Measurements from ENCODE around the gene EVC2. TPM values are rescaled to one million over a fixed set of nuclear protein-coding genes. Genes with fewer than 3 reads are reported as not detected.

Gene EVC2
- total RNA-seq, 1 donor from 2014 or later, result 16.9 TPM

GRCh38 chr4:5707366-5707765 lies 993 bp downstream of the EVC2 start:
- TF ChIP-seq CTCF (IDR thresholded peaks at IDR 0.05; ENCODE audit: unreplicated experiment), result no peak
- peaks cover 29% of the 10 kb centered on the region for H3K4me1 Mint-ChIP-seq
- H3K9me3 Mint-ChIP-seq, result peaks cover 19% of the 10 kb centered on the region
- H3K27ac Mint-ChIP-seq, result peak overlapping the region; percentile 61
- H3K36me3 Mint-ChIP-seq, result peaks cover 30% of the 10 kb centered on the region
- no peak for DNase-seq (ENCODE audit: low spot score in 2 of 2, unreplicated experiment in 2 of 2)
- H3K27me3 Mint-ChIP-seq (ENCODE audit: low read depth), result no peaks in the 10 kb centered on the region
- peak overlapping the region; percentile 73 for H3K4me3 Mint-ChIP-seq

DNA sequence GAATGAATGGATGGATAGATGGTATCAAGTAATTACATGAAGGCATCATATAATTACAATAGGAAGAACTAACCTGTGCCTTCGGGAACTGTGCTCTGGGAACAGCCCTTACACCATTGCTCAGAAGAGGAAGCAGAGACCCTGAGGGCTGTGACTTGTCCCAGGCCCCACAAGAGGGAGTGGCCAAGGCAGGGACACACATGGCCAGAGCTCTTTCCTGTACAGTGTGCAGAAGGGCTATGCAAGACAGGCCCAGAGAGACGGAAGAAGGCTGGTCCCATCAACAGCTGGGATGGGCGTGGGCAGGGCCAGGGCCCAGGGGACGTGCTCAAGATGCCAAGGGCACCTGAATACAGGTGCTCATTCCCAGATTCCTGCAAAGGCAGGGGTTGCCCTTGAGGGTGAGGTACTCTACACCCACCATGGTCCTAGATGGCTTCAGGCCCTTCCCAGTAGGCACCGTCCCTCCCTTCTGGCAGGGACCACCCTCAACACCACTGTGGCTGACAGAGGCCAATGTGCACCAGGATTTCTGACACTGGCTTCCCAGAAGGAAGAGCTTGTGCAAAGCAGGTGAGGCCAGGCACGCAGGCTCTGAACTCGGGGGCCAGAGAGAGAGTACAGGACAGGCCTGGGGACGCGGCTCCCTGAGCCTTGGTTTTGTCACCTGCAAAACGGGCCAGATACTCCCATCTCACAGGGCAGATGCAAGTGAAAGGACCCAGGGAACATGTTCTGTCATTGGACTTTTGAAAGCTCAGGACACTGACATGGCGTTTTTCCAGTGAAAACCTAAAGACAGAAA lies 1.7 kb downstream of the EVC2 start:
- H3K27me3 Mint-ChIP-seq (ENCODE audit: low read depth), result no peaks in the 10 kb centered on the region
- peaks cover 35% of the 10 kb centered on the region for H3K36me3 Mint-ChIP-seq
- peaks cover 23% of the 10 kb centered on the region for H3K4me1 Mint-ChIP-seq

GRCh38 chr4:5705647-5706320 lies 2.6 kb downstream of the EVC2 start:
- DNase-seq (ENCODE audit: low spot score in 2 of 2, unreplicated experiment in 2 of 2), result no peak
- Mint-ChIP-seq H3K4me3 (no peak overlapping the region), H3K9me3 (peaks cover 19% of the 10 kb centered on the region), H3K36me3 (peaks cover 37% of the 10 kb centered on the region), H3K27me3 (ENCODE audit: low read depth) (no peaks in the 10 kb centered on the region), H3K4me1 (peaks cover 22% of the 10 kb centered on the region), H3K27ac (no peak overlapping the region)
- TF ChIP-seq CTCF (IDR thresholded peaks at IDR 0.05; ENCODE audit: unreplicated experiment), result no peak

More for the DNA sequence above, 1.7 kb downstream of the EVC2 start:
- peak overlapping the region; percentile 73 for H3K4me3 Mint-ChIP-seq
- DNase-seq (ENCODE audit: low spot score in 2 of 2, unreplicated experiment in 2 of 2), result no peak
- no peak for TF ChIP-seq CTCF (IDR thresholded peaks at IDR 0.05; ENCODE audit: unreplicated experiment)
- H3K27ac Mint-ChIP-seq, result no peak overlapping the region
- H3K9me3 Mint-ChIP-seq, result peaks cover 19% of the 10 kb centered on the region

GRCh38 chr4:5704276-5704675 lies 4.1 kb downstream of the EVC2 start:
- DNase-seq (ENCODE audit: low spot score in 2 of 2, unreplicated experiment in 2 of 2), result no peak
- Mint-ChIP-seq H3K4me3 (no peak overlapping the region), H3K27ac (no peak overlapping the region), H3K36me3 (peaks cover 40% of the 10 kb centered on the region), H3K4me1 (peaks cover 18% of the 10 kb centered on the region), H3K9me3 (peaks cover 19% of the 10 kb centered on the region), H3K27me3 (ENCODE audit: low read depth) (no peaks in the 10 kb centered on the region)
- no peak for TF ChIP-seq CTCF (IDR thresholded peaks at IDR 0.05; ENCODE audit: unreplicated experiment)

DNA sequence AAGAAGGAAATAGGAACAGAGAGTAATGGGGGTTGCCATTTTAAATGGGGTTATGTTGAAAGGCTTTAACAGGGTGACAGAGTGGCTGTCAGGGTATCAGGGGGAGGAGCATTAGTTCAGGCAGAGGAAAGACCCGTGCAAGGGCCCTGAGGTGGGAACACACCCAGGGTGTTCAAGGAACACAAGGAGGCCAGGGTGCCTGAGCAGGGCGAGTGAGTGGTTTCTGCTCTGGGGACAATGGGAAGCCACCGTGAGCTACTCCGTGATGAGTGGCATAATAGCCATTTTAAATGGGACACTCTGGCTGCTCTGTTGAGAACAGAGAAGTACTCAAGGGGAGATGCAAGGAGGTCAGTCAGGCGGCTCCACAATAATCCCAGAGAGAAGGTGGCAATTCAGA lies 4.5 kb downstream of the EVC2 start:
- Mint-ChIP-seq H3K27me3 (ENCODE audit: low read depth) (no peaks in the 10 kb centered on the region), H3K27ac (no peak overlapping the region), H3K4me1 (peaks cover 16% of the 10 kb centered on the region), H3K36me3 (peaks cover 43% of the 10 kb centered on the region), H3K9me3 (peaks cover 19% of the 10 kb centered on the region), H3K4me3 (no peak overlapping the region)
- TF ChIP-seq CTCF (IDR thresholded peaks at IDR 0.05; ENCODE audit: unreplicated experiment), result no peak
- no peak for DNase-seq (ENCODE audit: low spot score in 2 of 2, unreplicated experiment in 2 of 2)
